ENCODE data around the gene CIRBP.
A peak's percentile ranks its signal among the peaks of the same experiment; 100 is the strongest.

Gene CIRBP
- 209 to 382 (median 266) reads per million in 9 experiments for total RNA-seq

GRCh38 chr19:1269065-1269477 is at the start of gene CIRBP:
TSS of gene CIRBP (plus strand) at chr19:1269332. CDS start at chr19:1270934, 1,602 bp downstream.
- peak within 1 kb of the TSS; percentile 94 to 97 for H3K27ac Mint-ChIP-seq
- H3K36me3 Mint-ChIP-seq (ENCODE audit: insufficient read depth) = peaks cover 75% of the 10 kb centered on the region
- peaks cover 58 to 64% of the 10 kb centered on the region in 2 donors for H3K4me1 Mint-ChIP-seq (ENCODE audit: low read depth in 2 of 2)
- H3K4me3 Mint-ChIP-seq = peak within 1 kb of the TSS; percentile 84 to 86
- no peaks in the 10 kb centered on the region for H3K9me3 Mint-ChIP-seq
- DNase-seq (peak; percentile 99 to 100 (median 100)), ATAC-seq (replicated peaks) (peak; percentile 73)
- H3K27me3 Mint-ChIP-seq = no peaks in the 10 kb centered on the region

- ATAC-seq (replicated peaks) = no peak
- H3K36me3 Mint-ChIP-seq (ENCODE audit: insufficient read depth) = peaks cover 21% of the 10 kb centered on the region
- no peaks in the 10 kb centered on the region for H3K9me3 Mint-ChIP-seq
- DNase-seq = no peak
- H3K27ac Mint-ChIP-seq = no peak overlapping the region
- no peak overlapping the region for H3K4me3 Mint-ChIP-seq
- H3K4me1 Mint-ChIP-seq (ENCODE audit: low read depth in 2 of 2) = peaks cover 3 to 4% of the 10 kb centered on the region in 2 donors
- no peaks in the 10 kb centered on the region for H3K27me3 Mint-ChIP-seq
These were observed 49.2 kb upstream of the CIRBP start for GRCh38 chr19:1219786-1220476.

GRCh38 chr19:1220477-1220930 is 48.6 kb upstream of the CIRBP start:
- ATAC-seq (replicated peaks) = no peak
- peaks cover 3 to 4% of the 10 kb centered on the region in 2 donors for H3K4me1 Mint-ChIP-seq (ENCODE audit: low read depth in 2 of 2)
- H3K9me3 Mint-ChIP-seq = no peaks in the 10 kb centered on the region
- DNase-seq = no peak
- no peak overlapping the region for H3K4me3 Mint-ChIP-seq
- no peaks in the 10 kb centered on the region for H3K27me3 Mint-ChIP-seq
- peaks cover 22% of the 10 kb centered on the region for H3K36me3 Mint-ChIP-seq (ENCODE audit: insufficient read depth)
- peak overlapping the region in 1 of 2 donors; percentile 41 for H3K27ac Mint-ChIP-seq

- ATAC-seq (replicated peaks) = no peak
- H3K36me3 Mint-ChIP-seq (ENCODE audit: insufficient read depth) = peaks cover 22% of the 10 kb centered on the region
- no peaks in the 10 kb centered on the region for H3K27me3 Mint-ChIP-seq
- H3K4me3 Mint-ChIP-seq = no peak overlapping the region
- no peak for DNase-seq
- H3K27ac Mint-ChIP-seq = peak overlapping the region in 1 of 2 donors; percentile 41
- peaks cover 2 to 3% of the 10 kb centered on the region in 2 donors for H3K4me1 Mint-ChIP-seq (ENCODE audit: low read depth in 2 of 2)
- no peaks in the 10 kb centered on the region for H3K9me3 Mint-ChIP-seq
These were observed 47.9 kb upstream of the CIRBP start for GRCh38 chr19:1220976-1221903.

- no peak overlapping the region for H3K4me3 Mint-ChIP-seq
- peaks cover 18% of the 10 kb centered on the region for H3K36me3 Mint-ChIP-seq (ENCODE audit: insufficient read depth)
- no peak overlapping the region for H3K27ac Mint-ChIP-seq
- DNase-seq = no peak
- H3K4me1 Mint-ChIP-seq (ENCODE audit: low read depth in 2 of 2) = peaks cover 2 to 3% of the 10 kb centered on the region in 2 donors
- no peaks in the 10 kb centered on the region for H3K9me3 Mint-ChIP-seq
- no peak for ATAC-seq (replicated peaks)
- H3K27me3 Mint-ChIP-seq = no peaks in the 10 kb centered on the region
These were observed 47.3 kb upstream of the CIRBP start for GRCh38 chr19:1221904-1222255.

- H3K9me3 Mint-ChIP-seq = no peaks in the 10 kb centered on the region
- no peak overlapping the region for H3K4me3 Mint-ChIP-seq
- peaks cover 0 to 2% of the 10 kb centered on the region in 2 donors for H3K4me1 Mint-ChIP-seq (ENCODE audit: low read depth in 2 of 2)
- H3K36me3 Mint-ChIP-seq (ENCODE audit: insufficient read depth) = peaks cover 13% of the 10 kb centered on the region
- no peak overlapping the region for H3K27ac Mint-ChIP-seq
- no peak for DNase-seq
- no peak for ATAC-seq (replicated peaks)
- no peaks in the 10 kb centered on the region for H3K27me3 Mint-ChIP-seq
These were observed 46.7 kb upstream of the CIRBP start for GRCh38 chr19:1222394-1222793.

GRCh38 chr19:1223018-1223855 is 45.9 kb upstream of the CIRBP start:
- peaks cover 16% of the 10 kb centered on the region for H3K36me3 Mint-ChIP-seq (ENCODE audit: insufficient read depth)
- no peak for DNase-seq
- H3K9me3 Mint-ChIP-seq = no peaks in the 10 kb centered on the region
- H3K27me3 Mint-ChIP-seq = no peaks in the 10 kb centered on the region
- H3K4me1 Mint-ChIP-seq (ENCODE audit: low read depth in 2 of 2) = peaks cover 0 to under 1% of the 10 kb centered on the region in 2 donors
- no peak overlapping the region for H3K4me3 Mint-ChIP-seq
- ATAC-seq (replicated peaks) = no peak
- H3K27ac Mint-ChIP-seq = no peak overlapping the region

GRCh38 chr19:1224047-1224825 is 44.9 kb upstream of the CIRBP start:
- DNase-seq (no peak), ATAC-seq (replicated peaks) (no peak)
- no peaks in the 10 kb centered on the region for H3K4me1 Mint-ChIP-seq (ENCODE audit: low read depth in 2 of 2)
- peaks cover 16% of the 10 kb centered on the region for H3K36me3 Mint-ChIP-seq (ENCODE audit: insufficient read depth)
- no peaks in the 10 kb centered on the region for H3K27me3 Mint-ChIP-seq
- H3K4me3 Mint-ChIP-seq = no peak overlapping the region
- H3K9me3 Mint-ChIP-seq = no peaks in the 10 kb centered on the region
- H3K27ac Mint-ChIP-seq = no peak overlapping the region

- no peaks in the 10 kb centered on the region for H3K9me3 Mint-ChIP-seq
- H3K4me1 Mint-ChIP-seq (ENCODE audit: low read depth in 2 of 2) = no peaks in the 10 kb centered on the region
- no peak overlapping the region for H3K27ac Mint-ChIP-seq
- H3K36me3 Mint-ChIP-seq (ENCODE audit: insufficient read depth) = peaks cover 16% of the 10 kb centered on the region
- no peaks in the 10 kb centered on the region for H3K27me3 Mint-ChIP-seq
- DNase-seq = no peak
- ATAC-seq (replicated peaks) = no peak
- H3K4me3 Mint-ChIP-seq = no peak overlapping the region
These were observed 44.3 kb upstream of the CIRBP start for GRCh38 chr19:1224847-1225246.

- no peak for DNase-seq
- Mint-ChIP-seq H3K4me1 (ENCODE audit: low read depth in 2 of 2) (no peaks in the 10 kb centered on the region), H3K27me3 (no peaks in the 10 kb centered on the region), H3K4me3 (no peak overlapping the region), H3K9me3 (no peaks in the 10 kb centered on the region), H3K27ac (no peak overlapping the region), H3K36me3 (ENCODE audit: insufficient read depth) (peaks cover 16% of the 10 kb centered on the region)
- ATAC-seq (replicated peaks) = no peak
These were observed 43.5 kb upstream of the CIRBP start for GRCh38 chr19:1225440-1226226.

GRCh38 chr19:1226227-1226518 is 43.0 kb upstream of the CIRBP start:
- Mint-ChIP-seq H3K27ac (no peak overlapping the region), H3K9me3 (no peaks in the 10 kb centered on the region), H3K36me3 (ENCODE audit: insufficient read depth) (peaks cover 10% of the 10 kb centered on the region), H3K4me1 (ENCODE audit: low read depth in 2 of 2) (no peaks in the 10 kb centered on the region), H3K27me3 (no peaks in the 10 kb centered on the region), H3K4me3 (no peak overlapping the region)
- no peak for ATAC-seq (replicated peaks)
- DNase-seq = no peak
